Measurements from ENCODE around the gene NXN. TPM values are rescaled to one million over a fixed set of nuclear protein-coding genes. Genes with fewer than 3 reads are reported as not detected.

NXN gene
- total RNA-seq, 2 donors from 2014 or later, result 24.4 TPM

DNA sequence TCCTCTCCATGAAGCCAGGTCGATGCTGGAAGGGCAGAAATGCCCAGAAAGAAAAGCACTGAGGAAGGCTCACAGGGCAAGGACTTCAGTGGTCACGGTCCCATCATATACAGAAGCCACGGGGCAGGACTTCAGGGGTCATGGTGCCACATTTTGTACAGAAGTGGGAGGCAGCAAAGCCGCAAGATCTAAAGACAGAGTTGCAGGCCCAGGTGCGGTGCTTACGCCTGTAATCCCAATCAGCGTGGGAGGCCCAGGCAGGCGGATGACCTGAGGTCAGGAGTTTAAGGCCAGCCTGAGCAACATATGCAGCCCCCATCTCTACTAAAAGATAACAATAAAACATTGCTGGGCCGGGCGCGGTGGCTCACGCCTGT, 96.0 kb downstream of the NXN start:
- no peaks in the 10 kb centered on the region for H3K36me3 ChIP-seq (replicated peaks in 1 of 2; ENCODE audit: insufficient read depth in 1 of 2, low read depth in 2 of 2)
- DNase-seq (no peak), ATAC-seq (no peak)
- H3K27ac ChIP-seq, result peak overlapping the region; percentile 27 to 88 (median 86)
- H3K4me1 ChIP-seq, result peaks cover 79% of the 10 kb centered on the region
- H3K4me3 ChIP-seq, result no peak overlapping the region
- TF ChIP-seq, protein P1, sequence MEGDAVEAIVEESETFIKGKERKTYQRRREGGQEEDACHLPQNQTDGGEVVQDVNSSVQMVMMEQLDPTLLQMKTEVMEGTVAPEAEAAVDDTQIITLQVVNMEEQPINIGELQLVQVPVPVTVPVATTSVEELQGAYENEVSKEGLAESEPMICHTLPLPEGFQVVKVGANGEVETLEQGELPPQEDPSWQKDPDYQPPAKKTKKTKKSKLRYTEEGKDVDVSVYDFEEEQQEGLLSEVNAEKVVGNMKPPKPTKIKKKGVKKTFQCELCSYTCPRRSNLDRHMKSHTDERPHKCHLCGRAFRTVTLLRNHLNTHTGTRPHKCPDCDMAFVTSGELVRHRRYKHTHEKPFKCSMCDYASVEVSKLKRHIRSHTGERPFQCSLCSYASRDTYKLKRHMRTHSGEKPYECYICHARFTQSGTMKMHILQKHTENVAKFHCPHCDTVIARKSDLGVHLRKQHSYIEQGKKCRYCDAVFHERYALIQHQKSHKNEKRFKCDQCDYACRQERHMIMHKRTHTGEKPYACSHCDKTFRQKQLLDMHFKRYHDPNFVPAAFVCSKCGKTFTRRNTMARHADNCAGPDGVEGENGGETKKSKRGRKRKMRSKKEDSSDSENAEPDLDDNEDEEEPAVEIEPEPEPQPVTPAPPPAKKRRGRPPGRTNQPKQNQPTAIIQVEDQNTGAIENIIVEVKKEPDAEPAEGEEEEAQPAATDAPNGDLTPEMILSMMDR (IDR thresholded peaks at IDR 0.05), result no peak
- TF ChIP-seq POLR2A (IDR thresholded peaks at IDR 0.05), result no peak
- no peaks in the 10 kb centered on the region for H3K9me3 ChIP-seq
- WGBS, 2 donors, result 42 to 45% methylated on average over 7 to 12 of the region's 12 CpGs
- H3K27me3 ChIP-seq, result no peaks in the 10 kb centered on the region
- intact Hi-C loops (cut with DNase I), result no loop called here

DNA sequence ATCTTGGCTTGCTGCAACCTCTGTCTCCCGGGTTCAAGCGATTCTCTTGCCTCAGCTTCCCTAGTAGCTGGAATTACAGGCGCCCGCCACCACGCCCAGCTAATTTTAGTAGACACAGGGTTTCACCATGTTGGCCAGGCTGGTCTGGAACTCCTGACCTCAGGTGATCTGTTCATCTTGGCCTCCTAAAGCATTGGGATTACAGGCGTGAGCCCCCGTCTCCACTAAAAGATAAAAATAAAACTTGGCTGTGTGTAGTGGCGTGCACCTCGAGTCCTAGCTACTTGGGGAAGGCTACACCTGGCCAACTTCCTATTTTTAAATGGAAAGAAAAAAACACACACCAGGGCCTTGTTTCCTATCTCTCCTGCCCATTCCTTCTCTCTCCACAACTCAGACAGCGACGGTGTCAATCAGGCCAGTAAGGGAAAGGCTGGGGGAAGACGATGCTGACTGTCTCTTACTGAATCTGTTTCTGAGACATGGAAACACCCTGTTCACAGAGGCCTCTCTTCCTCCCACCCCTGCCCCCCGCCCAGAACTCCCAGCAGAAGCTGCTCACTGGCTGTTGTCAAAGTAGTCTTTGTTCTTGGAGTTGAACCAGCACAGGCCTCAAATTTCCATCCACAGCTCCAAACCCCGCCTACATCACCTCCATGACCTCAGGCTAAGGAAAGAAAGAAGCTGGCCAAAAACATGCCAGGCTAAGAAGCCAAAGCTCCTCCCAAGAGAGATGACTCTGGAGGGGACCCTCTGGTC, 96.6 kb downstream of the NXN start:
- DNase-seq, result peak; percentile 80 to 94 (median 88)
- Histone ChIP-seq H3K4me1 (peaks cover 80% of the 10 kb centered on the region), H3K4me3 (no peak overlapping the region), H3K27ac (peak overlapping the region; percentile 85 to 88 (median 86)), H3K27me3 (no peaks in the 10 kb centered on the region), H3K36me3 (replicated peaks in 1 of 2; ENCODE audit: insufficient read depth in 1 of 2, low read depth in 2 of 2) (no peaks in the 10 kb centered on the region), H3K9me3 (no peaks in the 10 kb centered on the region)
- intact Hi-C loops (cut with DNase I), result no loop called here
- TF ChIP-seq, protein P1 (IDR thresholded peaks at IDR 0.05), result no peak
- peak in 2 of 3 donors; percentile 40 to 44 for TF ChIP-seq POLR2A (IDR thresholded peaks at IDR 0.05)
- ATAC-seq, result peak; percentile 74
- WGBS, 2 donors, result 27 to 34% methylated on average over 12 to 14 of the region's 14 CpGs

DNA sequence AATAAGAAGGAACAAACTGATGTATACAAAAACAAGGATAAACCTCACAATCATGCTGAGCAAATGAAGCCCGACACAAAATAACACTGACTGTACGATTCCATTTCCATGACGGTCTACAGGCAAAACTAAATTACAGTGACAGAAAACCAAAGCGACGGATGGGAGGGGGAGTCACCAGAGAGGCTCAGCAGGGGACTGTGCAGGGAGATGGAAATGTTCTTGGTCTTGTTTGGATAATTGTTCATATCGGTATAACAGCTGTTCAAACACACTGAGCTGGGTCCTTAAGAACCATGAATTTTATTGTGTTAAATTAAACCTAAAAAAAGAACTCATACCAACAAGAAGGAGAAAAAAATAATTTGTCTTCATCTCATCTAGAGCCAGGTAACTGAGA, 97.8 kb downstream of the NXN start:
- peak in 1 of 4 donors; percentile 43 for DNase-seq
- Histone ChIP-seq H3K9me3 (no peaks in the 10 kb centered on the region), H3K27ac (peak overlapping the region; percentile 85 to 88 (median 86)), H3K4me1 (peaks cover 77% of the 10 kb centered on the region), H3K36me3 (replicated peaks in 1 of 2; ENCODE audit: insufficient read depth in 1 of 2, low read depth in 2 of 2) (no peaks in the 10 kb centered on the region), H3K4me3 (no peak overlapping the region), H3K27me3 (no peaks in the 10 kb centered on the region)
- TF ChIP-seq, protein P1 (IDR thresholded peaks at IDR 0.05), result no peak
- no peak for TF ChIP-seq POLR2A (IDR thresholded peaks at IDR 0.05)
- intact Hi-C loops (cut with DNase I), result no loop called here
- 27 to 45% methylated on average over 6 of the region's 6 CpGs for WGBS, 2 donors
- no peak for ATAC-seq

DNA sequence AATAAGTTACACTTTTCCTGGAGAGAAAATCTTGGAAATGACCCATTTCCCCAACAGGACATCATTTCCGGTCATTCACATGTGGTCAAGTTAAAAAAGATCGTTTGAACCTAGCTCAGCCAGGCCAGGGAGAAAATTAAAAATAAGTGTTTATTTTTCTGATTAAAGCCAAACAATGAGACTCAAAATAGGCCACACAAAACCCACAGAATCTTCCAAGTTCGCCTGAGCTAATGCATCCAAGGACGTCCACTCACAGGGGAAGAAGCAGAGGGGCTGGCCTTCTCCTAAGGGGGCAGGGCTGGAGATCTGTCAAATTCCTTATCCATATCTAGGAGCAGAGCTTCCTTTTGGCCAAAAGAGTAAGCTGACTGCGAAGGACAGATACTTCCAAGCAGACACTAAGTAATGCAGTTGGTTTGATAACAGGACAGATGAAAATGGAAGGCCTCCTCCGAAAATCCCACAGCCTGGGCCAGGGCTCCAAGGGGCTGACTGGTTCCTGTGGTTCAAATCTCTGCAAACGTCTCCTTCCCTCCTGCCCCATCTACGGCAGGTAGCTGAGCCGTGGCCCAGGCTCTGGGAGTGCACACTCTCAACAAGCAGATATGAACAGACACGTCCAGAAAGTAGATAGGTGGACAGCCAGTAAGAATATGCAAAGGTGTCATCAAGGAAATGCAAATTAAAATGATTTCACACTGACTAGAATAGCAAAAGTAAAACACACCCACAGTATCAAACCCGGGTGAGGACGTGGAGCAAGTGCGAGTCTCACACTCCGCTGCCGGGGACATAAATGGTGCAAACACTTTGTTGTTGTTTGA, 98.9 kb downstream of the NXN start:
- TF ChIP-seq POLR2A (IDR thresholded peaks at IDR 0.05), result no peak
- DNase-seq (peak in 1 of 4 donors; percentile 31), ATAC-seq (no peak)
- H3K27me3 ChIP-seq, result no peaks in the 10 kb centered on the region
- H3K36me3 ChIP-seq (replicated peaks in 1 of 2; ENCODE audit: insufficient read depth in 1 of 2, low read depth in 2 of 2), result no peaks in the 10 kb centered on the region
- H3K9me3 ChIP-seq, result no peaks in the 10 kb centered on the region
- H3K27ac ChIP-seq, result peak overlapping the region; percentile 40 to 88 (median 86)
- peaks cover 72% of the 10 kb centered on the region for H3K4me1 ChIP-seq
- 50 to 52% methylated on average over 15 of the region's 15 CpGs for WGBS, 2 donors
- intact Hi-C loops (cut with DNase I), result no loop called here
- H3K4me3 ChIP-seq, result no peak overlapping the region
